ENCODE data around the gene CD247.
A peak's percentile ranks its signal among the peaks of the same experiment; 100 is the strongest.
"Not testable (repeated sequence)": the region's sequence is repeated elsewhere in the genome, so short reads cannot be mapped to it uniquely, and the experiment has no call there.

Gene CD247

DNA sequence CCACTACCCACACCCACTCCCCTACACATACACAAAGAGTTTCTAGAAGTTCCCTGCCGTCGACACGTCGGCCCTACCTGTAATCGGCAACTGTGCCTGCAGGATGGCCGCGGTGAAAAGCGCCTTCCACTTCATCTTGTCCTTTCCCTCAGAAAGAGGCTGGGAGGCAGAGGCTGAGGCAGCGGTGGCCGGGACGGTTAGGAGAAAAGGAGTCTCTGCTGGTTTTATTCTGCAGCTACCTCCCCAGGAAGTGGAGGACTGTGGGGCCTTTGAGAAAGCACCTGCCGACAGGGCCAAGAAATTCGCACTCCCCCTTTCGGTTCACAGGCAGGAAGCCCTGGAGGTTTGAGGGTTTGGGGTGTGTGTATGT is at the start of gene CD247:
Gene CD247, minus strand, starts transcription at position 199 of the 370 bp plus-strand sequence. Its CDS starts 64 bp downstream, at position 135.
- no peak for DNase-seq

DNA sequence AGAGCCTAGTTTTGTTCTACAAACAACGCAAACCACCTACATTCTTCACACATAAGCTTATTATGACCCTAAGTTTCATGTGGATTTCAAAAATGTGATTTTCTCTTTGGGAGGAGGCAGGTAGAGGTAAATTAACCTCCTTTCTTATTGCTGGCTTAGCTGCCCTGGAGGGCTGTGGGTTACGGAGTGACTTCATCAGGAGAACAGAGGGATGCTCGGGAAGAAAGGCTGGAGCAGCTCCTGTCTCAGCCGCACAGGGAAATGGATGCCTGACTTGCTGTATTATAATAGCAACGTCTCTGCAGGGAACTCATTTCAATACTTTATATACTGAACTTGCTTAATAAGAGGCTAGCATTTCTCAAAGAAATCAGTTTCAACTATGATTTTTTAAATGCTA is 49.3 kb upstream of the CD247 start:
- DNase-seq = no peak

DNA sequence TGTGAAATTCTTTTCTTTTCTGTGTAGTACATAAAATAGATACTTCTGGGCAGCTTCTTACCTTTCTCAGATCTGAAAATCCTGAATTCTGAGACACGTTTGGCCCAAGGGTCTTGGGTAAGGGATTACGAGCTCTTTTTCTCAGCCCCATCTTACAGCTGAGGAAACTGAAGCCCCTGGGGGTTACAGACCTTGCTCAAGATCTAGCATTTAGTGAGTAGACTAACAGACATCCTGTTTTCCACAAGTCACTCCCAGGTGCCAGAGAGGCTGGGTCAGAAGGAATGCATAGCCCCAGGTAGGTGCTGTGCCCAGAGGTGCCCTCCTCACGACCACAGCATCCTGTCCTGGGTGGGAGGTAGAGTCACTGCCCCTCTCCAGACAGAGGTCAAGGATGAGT is 48.4 kb upstream of the CD247 start:
- no peak for DNase-seq

DNA sequence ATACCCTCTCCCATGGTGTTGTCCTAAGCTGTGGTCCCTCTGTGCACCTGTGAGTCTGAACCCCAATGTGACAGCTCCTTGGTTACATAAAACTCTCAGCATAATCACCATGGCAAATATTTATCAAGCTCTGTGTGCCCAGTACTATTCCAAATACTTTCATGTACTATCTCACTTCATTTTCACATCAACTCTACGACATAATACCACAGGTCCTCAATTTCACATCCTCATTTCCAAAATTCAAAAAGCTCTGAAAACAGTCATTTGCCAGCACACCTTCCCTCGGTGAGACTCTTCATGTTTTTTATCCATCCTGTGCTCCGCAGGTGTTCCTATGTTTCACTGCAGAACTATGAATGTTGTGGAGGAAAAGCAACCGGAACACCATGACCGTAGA is 47.6 kb upstream of the CD247 start:
- DNase-seq = no peak

DNA sequence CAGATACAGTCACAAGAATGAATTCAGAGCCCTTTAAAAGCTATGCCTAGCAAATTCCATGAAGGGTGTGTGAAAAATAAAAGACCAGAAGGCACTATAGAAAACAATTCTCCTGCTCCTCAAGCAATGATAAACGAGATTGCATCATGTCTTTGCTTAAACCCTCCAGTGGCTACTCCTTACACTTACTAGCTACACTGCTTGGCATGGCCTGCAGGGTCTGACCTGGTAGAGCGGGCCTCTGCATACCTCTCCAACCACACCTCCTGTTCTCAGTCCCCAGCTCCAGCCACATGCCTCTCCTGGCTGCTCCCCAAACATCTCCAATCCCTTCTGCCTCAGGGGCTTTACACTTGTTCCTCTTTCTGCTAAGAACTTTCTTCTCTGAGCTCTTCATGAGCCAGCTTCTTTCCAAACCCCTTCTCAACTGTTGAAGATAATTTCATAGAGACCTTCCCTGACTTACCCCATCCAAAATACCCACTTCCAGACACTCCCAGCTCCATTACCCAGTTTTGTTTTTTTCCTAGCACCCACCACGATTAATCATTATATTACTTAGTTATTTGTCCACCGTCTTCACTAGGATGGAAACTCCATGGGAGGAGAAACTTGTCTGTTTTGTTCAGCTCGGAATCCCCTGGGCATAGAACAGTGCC is 46.4 kb upstream of the CD247 start:
- DNase-seq = no peak

DNA sequence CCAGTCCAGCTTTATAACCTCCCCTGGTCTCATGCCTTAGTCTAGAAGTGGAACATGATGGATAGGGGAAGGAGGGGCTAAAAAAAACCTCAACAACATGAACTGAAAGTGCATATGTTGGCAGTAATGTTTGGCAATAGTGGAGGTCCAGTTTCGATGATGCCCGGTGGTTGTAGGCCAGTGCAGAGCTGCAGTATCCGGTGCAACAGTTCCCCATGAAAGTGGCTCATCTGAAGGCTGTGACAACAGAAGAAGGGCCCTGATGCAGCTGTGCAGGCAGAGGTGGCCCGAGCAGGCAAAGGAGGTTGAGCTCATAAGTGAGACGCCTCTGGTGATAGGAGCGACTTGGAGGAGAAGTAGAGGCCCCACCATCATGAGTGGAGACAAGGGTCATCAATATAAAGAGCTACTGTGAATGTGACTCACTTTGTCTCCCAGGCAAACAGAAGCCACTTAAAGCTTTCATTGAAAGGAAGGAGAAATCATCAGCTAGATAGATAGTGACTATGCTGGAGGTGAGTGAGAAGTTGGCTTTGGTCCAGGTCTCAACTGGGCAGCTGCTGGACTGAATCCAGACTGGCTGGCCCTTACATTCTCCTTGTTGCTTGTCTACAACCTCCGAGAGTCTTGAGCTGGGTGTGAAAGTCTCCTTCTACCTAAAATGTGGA is 45.4 kb upstream of the CD247 start:
- no peak for DNase-seq

DNA sequence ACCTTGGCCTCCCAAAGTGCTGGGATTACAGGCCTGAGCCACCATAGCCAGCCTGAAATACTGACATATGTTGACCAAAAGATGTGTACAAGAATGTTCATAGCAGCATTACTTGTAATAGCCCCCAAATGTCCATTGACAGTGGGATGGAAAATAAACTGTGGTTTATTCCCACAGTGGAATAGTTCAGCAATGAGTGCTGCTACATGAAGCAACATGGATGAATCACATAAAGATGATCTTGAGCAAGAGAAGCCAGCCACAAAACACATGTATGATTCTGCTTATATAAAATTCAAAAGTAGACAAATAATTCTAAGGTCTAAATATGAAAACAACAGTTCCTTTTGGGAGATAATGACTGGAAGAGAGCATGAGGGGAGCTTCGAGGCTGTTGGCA is 44.4 kb upstream of the CD247 start:
- no peak for DNase-seq

DNA sequence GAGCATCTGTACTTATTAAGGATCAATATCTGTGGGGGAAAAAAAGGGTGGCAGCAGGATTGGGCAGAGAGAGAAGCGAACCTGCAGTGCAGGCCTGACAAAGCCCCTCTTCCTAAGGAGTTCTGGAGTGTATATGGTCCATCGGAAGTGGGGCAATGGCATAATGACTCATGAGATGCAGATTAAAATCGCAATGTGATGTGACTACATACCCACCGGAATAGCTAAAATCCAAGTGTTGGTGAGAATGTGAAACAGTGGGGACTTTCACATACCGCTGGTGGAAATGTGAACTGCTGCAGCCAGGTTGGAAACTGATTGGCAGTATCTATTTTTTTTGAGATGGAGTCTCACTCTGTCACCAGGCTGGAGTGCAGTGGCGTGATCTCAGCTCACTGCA is 43.4 kb upstream of the CD247 start:
- DNase-seq = no peak

DNA sequence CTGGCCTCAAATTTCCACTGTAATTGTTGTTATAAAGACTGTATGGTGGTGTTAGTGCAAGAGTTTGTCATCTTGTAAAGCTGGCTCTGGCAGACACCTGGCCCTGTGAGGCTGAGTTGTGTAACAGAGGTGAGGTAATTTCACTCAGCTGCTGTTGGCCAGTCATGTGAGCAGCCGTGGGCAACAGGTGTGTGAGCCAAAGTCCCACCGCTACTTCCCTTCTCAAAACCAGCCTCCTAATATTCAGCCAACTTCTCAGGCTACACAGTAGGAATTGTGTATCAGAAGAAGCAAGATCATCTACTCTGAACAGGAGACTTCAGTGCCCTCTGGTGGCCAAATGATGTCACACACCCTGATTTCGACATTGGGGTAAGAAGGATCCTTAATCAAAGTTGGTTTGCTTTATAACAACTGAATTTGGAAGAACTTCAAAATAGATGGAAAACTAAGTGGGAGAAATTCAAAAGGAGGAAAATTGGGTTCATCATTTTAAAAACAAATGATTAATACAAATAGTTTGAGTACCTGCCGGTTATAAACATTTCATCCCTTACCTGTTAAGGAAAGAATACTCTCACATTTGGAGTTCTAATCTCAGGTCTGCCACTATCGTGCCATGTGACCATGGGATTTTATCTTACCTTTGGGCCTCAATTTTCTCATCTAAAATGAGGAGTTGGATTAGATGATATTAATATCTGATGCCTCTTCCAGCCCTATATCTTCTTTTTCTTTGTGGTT is 37.8 kb upstream of the CD247 start:
- DNase-seq = no peak

DNA sequence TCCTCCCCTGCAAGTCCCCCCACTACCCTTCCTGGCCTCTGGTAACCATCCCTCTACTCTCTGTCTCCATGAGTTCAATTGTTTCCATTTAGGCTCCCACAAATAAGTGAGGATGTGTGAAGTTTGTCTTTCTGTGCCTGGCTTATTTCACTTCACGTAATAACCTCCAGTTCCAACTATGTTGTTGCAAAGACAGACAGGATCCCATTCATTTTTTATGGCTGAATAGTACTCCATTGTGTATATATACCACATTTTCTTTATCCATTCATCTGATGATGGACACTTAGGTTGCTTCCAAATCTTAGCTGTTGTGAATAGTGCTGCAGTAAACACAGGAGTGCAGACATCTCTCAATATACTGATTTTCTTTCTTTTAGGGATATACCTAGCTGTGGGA is 36.7 kb upstream of the CD247 start:
- DNase-seq = not testable (repeated sequence)

DNA sequence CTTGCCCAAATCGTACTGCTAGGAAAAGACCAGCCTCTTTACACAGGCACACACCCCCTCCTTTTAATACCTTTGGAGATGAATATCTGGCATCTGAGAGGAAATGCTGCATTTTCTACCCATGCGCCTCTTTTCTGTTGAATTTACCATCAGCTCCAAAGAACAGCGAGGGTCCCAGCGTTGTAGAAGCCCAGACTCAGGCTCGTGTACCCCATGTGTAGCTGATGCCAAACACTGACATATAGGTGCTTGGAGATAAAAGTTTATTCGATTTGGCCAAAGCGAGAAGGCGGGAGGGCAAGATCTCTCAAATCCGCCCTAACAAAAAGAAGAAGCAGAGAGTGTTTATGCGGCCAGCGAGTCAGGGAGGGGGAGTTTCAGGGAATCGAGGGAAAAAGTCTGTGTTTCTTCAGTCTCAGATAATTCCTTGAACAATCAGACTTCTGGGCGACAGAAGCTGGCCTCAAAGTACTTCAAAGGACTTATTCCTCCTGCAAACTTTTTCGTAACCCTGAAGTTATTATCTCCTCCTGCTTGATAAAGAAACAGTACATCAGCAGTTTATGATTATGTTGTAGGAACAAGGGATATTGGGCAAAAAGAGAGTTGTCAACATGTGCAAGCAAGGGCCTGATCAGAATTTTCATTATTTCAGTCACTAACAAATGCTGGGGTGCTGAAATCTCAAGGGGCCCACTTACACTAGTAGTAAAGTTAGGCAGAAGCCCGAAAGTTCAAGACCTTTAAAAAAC is 35.9 kb upstream of the CD247 start:
- DNase-seq = no peak

DNA sequence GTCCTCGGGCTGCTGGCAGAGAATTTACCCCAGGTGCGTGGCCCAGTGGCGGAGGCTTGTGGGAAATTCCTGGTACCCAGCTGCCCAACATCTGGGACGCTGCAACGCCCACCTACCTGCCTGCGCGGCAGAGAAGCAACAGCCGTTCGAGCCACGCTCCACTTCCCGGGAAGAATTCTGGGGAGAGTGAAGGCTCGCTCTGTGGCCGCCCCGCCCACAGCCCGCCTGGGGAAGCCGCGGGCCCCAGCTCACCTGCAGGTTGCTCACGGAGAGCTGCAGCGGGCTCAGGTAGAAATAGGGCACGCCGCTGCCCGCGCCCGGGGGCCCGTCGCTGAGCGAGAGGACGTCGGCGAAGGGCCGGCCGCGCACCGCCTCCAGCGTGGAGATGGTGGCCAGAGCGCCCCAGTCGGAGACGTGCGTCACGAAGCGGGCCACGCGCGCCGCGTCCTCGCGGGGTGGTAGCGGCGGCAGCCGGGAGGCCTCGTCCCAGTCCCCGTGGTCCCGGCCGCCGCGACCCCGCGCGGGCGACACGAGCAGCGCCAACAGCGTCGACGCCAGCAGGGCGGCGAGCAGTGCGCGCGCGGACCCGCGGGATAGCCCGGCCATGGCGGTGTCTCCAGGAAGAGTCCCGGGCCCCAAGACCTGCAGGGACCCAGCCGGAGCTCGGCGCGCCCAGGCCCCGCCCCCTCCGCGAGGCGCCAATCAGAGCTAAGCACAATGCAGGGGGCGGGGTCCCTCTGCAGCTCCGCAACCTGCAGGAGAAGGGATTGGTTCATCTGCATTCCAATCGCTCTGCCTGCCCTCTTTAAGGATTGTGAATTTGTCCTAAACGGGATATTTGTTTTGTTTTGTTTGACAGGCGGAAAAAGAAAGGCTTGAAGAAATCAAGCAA is 35.1 kb upstream of the CD247 start, which contains the start of gene CREG1:
Gene CREG1, minus strand, starts transcription at position 627 of the 892 bp plus-strand sequence.
- DNase-seq = peak; percentile 28

DNA sequence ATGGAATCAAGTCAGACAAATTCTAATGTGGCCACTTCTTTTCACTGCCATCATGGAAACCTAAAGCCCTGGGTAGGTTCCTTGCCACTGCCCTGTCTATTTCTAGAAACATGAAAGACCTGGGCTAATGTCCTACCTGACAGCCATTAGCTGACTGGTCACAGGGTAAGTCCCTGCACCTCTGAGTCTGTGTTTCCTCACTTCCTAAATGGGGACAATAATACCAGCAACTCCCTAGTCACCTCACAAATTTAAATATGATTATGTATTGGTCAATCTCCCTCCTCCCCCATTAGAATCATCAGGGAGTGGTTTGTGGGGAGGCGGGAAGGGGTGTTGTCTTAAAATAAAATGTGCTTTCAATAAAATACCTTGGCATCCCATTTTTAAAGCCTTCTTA is 33.0 kb upstream of the CD247 start:
- DNase-seq = no peak

DNA sequence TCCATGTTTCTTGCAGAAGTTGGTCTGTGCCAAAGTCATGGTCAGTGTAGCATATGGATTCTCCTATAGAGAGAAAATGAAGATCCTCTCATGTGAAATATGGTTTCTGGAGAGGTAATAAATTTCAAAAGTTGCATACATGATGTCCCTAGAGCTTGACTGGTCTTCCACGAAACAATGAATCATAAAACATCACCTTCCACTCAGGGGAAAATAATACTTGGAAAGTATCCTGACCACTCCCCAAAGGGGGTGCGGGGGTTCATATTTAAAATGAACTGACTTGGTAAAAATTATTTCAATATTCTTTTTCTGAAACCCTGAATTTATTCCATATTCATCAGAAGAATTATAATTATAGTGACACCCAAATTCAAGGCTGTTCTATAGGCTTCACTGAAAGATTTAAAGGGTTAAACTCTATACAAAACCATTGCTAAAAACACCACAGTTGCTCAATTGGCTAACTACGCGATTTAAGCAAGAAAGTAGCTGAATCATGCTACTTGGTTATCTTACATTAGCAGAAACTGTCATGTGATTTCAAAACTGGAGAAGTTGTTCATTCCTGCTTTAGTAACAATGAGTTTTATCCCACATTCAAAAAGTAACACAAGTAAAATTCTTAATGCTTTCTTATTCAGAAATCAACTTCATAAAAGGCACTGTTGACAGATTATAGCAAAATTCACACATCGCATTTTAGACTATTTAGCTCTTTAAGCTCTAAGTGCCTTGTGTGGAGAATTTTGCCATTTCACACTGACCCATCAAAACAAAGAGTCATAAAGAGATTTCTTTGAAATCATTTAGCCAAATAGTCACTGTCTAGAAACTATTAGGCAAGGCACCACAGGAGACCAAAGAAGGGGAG is 30.0 kb upstream of the CD247 start:
- no peak for DNase-seq

DNA sequence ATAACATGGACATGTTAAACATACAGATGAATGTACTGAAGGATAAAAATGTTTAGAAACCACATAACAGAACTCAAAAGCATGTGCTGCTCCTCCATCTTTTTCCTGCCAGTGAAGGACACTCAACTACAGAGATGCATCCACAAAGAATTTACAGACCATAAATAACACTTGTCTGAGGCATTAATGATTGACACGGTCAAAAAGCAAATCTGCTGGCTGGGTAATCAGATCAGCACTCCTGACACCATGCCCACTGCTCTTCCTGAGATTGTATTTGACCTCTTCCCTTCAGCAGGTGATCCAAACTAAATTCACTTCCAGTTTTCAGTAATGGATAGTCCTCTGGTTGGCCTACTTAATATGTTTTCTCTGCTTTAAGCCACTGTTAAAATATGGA is 28.6 kb upstream of the CD247 start:
- no peak for DNase-seq

DNA sequence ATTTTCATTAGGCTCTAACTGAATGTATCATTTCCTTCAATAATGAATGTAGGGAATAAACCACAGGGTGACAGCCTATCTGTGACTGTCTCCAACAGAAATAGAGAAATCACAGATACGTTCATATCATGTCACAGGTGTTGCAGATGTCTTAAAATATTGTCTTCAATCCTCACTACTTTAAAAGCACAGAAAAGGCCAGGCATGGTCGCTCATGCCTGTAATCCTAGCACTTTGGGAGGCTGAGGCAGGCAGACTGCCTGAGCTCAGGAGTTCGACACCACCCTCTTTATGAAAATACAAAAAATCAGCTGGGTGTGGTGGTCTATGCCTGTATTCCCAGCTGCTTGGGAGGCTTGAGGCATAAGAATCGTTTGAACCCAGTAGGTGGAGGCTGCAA is 27.0 kb upstream of the CD247 start:
- no peak for DNase-seq

DNA sequence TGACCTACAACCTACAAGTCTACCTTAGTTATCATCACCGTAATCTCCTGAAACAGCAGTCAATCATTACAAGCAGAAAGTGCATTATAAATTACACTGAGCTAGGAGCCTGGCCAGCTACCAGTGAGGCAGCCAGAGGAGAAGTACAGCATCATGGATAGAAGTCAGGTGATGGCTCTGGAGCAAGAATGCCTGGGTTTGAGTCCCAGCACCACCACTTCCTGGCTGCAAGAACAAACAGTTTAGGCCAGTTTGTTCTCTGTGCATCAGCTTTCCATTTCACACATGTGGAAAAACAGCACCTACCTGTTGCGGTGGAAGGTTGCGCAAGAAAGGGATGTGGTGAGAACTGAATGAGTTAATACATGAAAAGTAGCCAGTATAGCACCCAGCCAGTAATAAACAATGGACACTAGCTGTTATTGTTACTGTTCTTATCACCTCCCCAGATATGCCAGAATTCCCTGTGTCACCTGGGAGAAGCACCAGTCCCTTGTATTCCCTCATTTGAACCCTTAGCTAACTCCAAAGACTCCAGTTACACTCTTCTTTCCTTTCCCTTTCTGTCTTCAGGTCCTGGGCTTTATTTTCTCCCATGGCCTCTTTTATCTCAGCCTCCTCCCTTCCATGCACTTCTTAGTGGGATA is 26.2 kb upstream of the CD247 start:
- DNase-seq = no peak

DNA sequence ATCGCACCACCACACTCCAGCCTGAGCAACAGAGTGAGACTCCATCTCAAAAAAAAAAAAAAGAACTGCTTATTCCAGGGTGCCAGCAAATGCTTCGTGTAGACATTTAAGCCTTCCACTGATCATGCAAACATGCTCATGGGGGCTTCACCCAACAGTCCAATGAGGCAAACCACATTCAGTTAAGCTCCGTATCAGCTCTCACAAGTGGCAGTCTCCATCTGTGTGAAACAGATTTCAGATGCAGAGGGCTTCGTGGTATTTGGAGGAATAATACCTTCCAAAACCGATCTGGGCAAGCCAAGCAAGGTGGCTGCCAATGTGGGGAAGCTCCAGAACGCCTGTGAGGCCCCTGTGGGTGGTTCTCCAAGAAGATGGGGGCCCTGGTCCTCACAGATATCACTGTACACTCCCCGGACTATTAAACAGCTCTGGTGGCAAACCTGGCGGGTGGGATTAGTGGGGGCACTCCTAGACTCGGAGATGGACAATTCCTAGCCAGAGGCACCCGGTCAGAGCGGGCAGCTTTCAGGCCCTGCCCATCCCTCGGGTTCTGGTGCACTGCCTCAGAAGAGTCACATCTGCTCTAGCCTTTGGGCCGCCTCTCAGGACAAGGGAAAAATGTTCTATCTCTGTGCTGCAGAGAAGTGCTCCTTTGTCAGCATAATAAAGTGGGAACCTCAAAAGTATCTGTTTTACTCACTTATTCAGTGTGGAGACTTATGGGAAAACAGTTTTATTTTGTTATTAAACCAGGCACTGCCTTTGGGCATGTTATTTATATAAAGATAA is 25.1 kb upstream of the CD247 start:
- DNase-seq = no peak

DNA sequence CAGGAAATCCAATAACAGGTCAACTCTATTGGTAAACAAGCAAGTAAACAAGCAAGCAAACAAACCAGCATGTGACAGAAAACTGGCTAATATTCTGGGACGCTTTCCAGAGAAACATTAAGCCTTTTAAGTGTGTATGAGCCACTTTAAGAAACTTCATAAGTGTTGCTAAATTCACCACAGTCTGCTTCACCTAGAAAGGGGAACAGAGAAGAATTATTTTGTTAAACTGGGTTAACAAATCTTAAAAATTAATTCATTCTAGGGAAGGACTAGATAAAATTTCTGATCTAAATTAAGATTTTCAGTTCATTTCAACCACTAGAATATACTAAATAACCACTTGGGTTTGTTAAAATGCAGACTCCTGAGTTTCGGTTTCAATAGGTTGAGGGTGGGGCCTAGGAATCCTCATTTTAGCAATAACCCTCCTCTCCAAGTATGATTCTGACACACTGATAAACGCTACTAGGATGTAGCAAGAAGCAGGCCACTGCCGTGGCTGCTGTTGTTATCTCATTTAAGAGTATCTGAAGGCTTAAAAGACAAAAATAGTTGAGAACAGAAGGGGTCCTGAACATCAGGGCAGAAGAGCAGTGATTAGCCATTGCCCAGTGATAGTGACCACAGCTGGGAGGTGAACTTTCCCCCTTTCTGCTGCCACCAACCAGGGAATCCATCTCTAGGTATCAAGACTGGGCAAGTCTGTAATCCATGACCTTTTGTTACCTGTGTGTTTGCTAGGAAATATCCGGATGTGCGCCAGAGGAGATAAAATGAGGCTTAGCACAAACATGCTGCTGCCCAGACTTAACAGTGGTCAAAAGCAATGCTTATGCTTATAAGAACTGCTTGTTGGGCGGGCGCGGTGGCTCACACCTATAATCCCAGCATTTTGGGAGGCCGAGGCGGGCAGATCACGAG is 24.0 kb upstream of the CD247 start:
- no peak for DNase-seq
